K562 (cell line): ENCODE results near the gene POLDIP3. TPM values are rescaled to one million over a fixed set of nuclear protein-coding genes. Genes with fewer than 3 reads are reported as not detected.
"Not testable (repeated sequence)": the region's sequence is repeated elsewhere in the genome, so short reads cannot be mapped to it uniquely, and the experiment has no call there.

Source experiments
- ATAC-seq: fragments of 200-7000 bp; cut with Tn5 transposase; 3 replicates; pipeline ENCODE4 v1.9.1; 2020; ENCODE audit warnings: moderate library complexity
- BruUV-seq: library from RNA; stranded (reverse); fragments of 400-500 nt; replicated peaks from 2 replicates; lab custom pipeline; 2021; lab: Mats Ljungman, UMichigan
- CTCF ChIA-PET: fragments of 300-600 bp; formaldehyde crosslinking; extraction: SDS; loops from one replicate; lab custom pipeline; 2021; ENCODE audit warnings: low intra/inter-chr PET ratio; lab: Yijun Ruan, JAX
- POLR2A ChIA-PET: fragments of 300-600, 350-650 bp; sonication (Branson Sonifier 250); formaldehyde crosslinking; extraction: SDS; loops from one replicate; lab custom pipeline; 2021; ENCODE audit warnings: antibody characterized with exemption, inconsistent platforms; lab: Yijun Ruan, JAX
- DNase-seq, 4 experiments: peaks; one replicate each; pipeline versions ENCODE4 v3.0.0 to v3.0.0-alpha.2; 2011 to 2018; ENCODE audit warnings: low spot score in 3 of 4, mixed read lengths in 3 of 4; ENCODE audit errors: extremely low read depth in 1 of 4
- FAIRE-seq: peaks from 2 replicates; lab custom pipeline; 2011; peaks lifted over from hg19 to GRCh38; lab: Jason Lieb, UNC
- H2AFZ ChIP-seq: 2 replicates; pipeline ENCODE4 v1.6.0; 2011; ENCODE audit warnings: low read depth, low read length, control low read depth, inconsistent platforms
- H3K27ac ChIP-seq: fragments of 200-600 bp; 3 replicates; pipeline ENCODE4 v1.8.0; 2011; ENCODE audit warnings: low read depth, mild to moderate bottlenecking, control low read depth, inconsistent platforms, low read length, moderate library complexity, mixed read lengths; ENCODE audit errors: extremely low read depth
- H3K27me3 ChIP-seq, 2 experiments: fragments of 300-600 bp in 1 of 2; 2 replicates in 1 of 2; 3 replicates in 1 of 2; pipeline versions ENCODE4 v1.6.0 to v1.8.0; 2011; ENCODE audit warnings: inconsistent platforms in 2 of 2, low read length in 2 of 2, mild to moderate bottlenecking in 1 of 2, mixed read lengths in 1 of 2, moderate library complexity in 1 of 2; ENCODE audit not compliant: control insufficient read depth in 2 of 2, insufficient read depth in 2 of 2
- H3K36me3 ChIP-seq: fragments of 300-600 bp; 3 replicates; pipeline ENCODE4 v1.8.0; 2011; ENCODE audit warnings: mild to moderate bottlenecking, low read length, inconsistent platforms; ENCODE audit not compliant: control insufficient read depth, insufficient read depth
- H3K4me1 ChIP-seq, 2 experiments: fragments of 200-600 bp in 1 of 2; replicated peaks in 1 of 2; 2 replicates in 1 of 2; 3 replicates in 1 of 2; pipeline versions ENCODE4 v1.5.1 to v1.8.0; 2011; ENCODE audit warnings: inconsistent platforms in 2 of 2, low read length in 2 of 2, mild to moderate bottlenecking in 1 of 2, mixed read lengths in 1 of 2, moderate library complexity in 1 of 2; ENCODE audit not compliant: control insufficient read depth in 2 of 2, insufficient read depth in 2 of 2
- H3K4me2 ChIP-seq: 2 replicates; pipeline ENCODE4 v1.6.1; 2011; ENCODE audit warnings: low read length, control low read depth, inconsistent platforms, mixed read lengths; ENCODE audit not compliant: insufficient read depth
- H3K4me3 ChIP-seq: fragments of 200-600 bp; sonication (generic), shearing (Covaris generic); 2 replicates; pipeline ENCODE4 v1.5.1; 2016; ENCODE audit warnings: control low read depth, inconsistent platforms
- H3K79me2 ChIP-seq: fragments of 200-600 bp; 3 replicates; pipeline ENCODE4 v1.8.0; 2011; ENCODE audit warnings: low read length, inconsistent platforms; ENCODE audit not compliant: control insufficient read depth, insufficient read depth
- H3K9ac ChIP-seq, 2 experiments: 2 replicates each; pipeline versions ENCODE4 v1.6.0 to v1.6.1; 2011; ENCODE audit warnings: low read depth in 2 of 2, low read length in 2 of 2, control low read depth in 1 of 2, inconsistent platforms in 1 of 2, mild to moderate bottlenecking in 1 of 2, mixed read lengths in 1 of 2; ENCODE audit not compliant: insufficient read depth in 1 of 2
- H3K9me1 ChIP-seq: one replicate; pipeline ENCODE4 v1.6.0; 2011; ENCODE audit warnings: inconsistent platforms, mild to moderate bottlenecking, low read length, moderate library complexity; ENCODE audit not compliant: control insufficient read depth, insufficient read depth
- H3K9me3 ChIP-seq: replicated peaks from 2 replicates; pipeline ENCODE4 v1.5.1; 2011; ENCODE audit warnings: low read depth, low read length, inconsistent platforms; ENCODE audit not compliant: control insufficient read depth, insufficient read depth
- H4K20me1 ChIP-seq: replicated peaks from 2 replicates; pipeline ENCODE4 v1.6.1; 2011; ENCODE audit warnings: low read length, inconsistent platforms, mixed read lengths; ENCODE audit not compliant: control insufficient read depth, insufficient read depth
- CHCHD3 ChIP-seq: fragments of 250-450 bp; sonication (Bioruptor Pico); IDR thresholded peaks from 2 replicates; pipeline ENCODE4 v2.1.2; 2022; ENCODE audit warnings: mild to moderate bottlenecking
- E2F6 ChIP-seq, 2 experiments: IDR thresholded peaks; 2 replicates each; pipeline ENCODE4 v1.6.1; 2011; ENCODE audit warnings: borderline replicate concordance in 1 of 2, control low read depth in 1 of 2, low read depth in 1 of 2, low read length in 1 of 2, mild to moderate bottlenecking in 1 of 2, mixed read lengths in 1 of 2, moderate library complexity in 1 of 2; ENCODE audit not compliant: insufficient read depth in 1 of 2, insufficient read length in 1 of 2, poor library complexity in 1 of 2, severe bottlenecking in 1 of 2; ENCODE audit errors: extremely low read depth in 1 of 2
- NUFIP1 ChIP-seq: fragments of 450-650 bp; IDR thresholded peaks from 2 replicates; pipeline ENCODE4 v1.6.1; 2018; ENCODE audit not compliant: partially characterized antibody
- SMARCA4 ChIP-seq: fragments of 450-650 bp; IDR thresholded peaks from 2 replicates; pipeline ENCODE4 v1.6.1; 2016
- TSHZ1 ChIP-seq: fragments of 250-450 bp; sonication (Bioruptor Pico); IDR thresholded peaks from 2 replicates; pipeline ENCODE4 v1.4.0; 2020; ENCODE audit warnings: mild to moderate bottlenecking, moderate library complexity
- WGBS: fragments of 100-300 bp; shearing (Covaris generic); methylation state at CpG from one replicate; pipeline ENCODE4 v1.1.6; 2016; ENCODE audit warnings: low coverage, mixed read lengths; ENCODE audit not compliant: insufficient coverage; ENCODE audit errors: missing lambda C conversion rate; 5-methylcytosine and 5-hydroxymethylcytosine counted together
- in situ Hi-C: fragments of 300-500 bp; cut with MboI; formaldehyde crosslinking; loops from 4 replicates; pipeline ENCODE4 v1.15.0; 2018; ENCODE audit warnings: inconsistent platforms, mixed read lengths
- intact Hi-C: fragments of 100-400 bp; cut with micrococcal nuclease; formaldehyde crosslinking; loops from 2 replicates; pipeline ENCODE4 v1.14.2; 2022
- polyA plus RNA-seq, 8 experiments: library from polyadenylated mRNA; depleted of rRNA in 4 of 8; stranded (reverse) in 5 of 8; unstranded in 3 of 8; fragments of >200 nt; fragmentation: Nextera tagmentation in 2 of 8; fragmentation: Illumina TruSeq in 1 of 8; extraction: Ambion mirVana in 2 of 8; extraction: Trizol in 1 of 8; gene quantifications; 2 replicates each; pipeline versions ENCODE4 v1.2.1 to v1.2.3, GENCODE V29; 2011 to 2014; ENCODE audit warnings: inconsistent platforms in 1 of 8, missing spikeins in 1 of 8
- total RNA-seq, 7 experiments: library from RNA; depleted of rRNA in 6 of 7; stranded (reverse); fragments of >200 nt in 6 of 7; fragmentation: Illumina TruSeq in 2 of 7; extraction: Trizol in 2 of 7; gene quantifications; 2 replicates each; pipeline versions ENCODE4 v1.2.1 to v1.2.3, GENCODE V29; 2011 to 2021; ENCODE audit warnings: low replicate concordance in 1 of 7

Gene POLDIP3
- total and polyA plus RNA-seq, 9 of the 15 experiments (the other 6 are each of a cell fraction or from before 2014, with no cell fraction given), result 14.3 to 53.0 (median 26.3) TPM

DNA sequence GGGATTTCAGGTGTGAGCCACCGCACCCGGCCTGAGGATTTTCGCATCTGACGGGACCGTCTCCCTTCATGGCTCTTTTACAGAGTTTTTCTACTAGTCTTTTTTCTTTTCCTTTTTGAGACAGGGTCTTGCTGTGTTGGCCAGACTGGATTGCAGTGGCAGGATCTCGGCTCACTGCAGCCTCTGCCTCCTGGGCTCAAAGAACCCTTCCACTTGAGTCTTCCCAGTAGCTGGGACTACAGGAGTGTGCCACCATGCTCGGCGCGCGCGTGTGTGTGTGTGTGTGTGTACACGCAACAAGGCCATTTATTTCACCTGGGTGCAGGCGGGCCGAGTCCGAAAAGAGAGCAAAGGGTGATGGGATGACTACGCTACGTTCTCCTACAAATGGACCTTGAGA is 50.0 kb downstream of the POLDIP3 start (continued):
- no peak for TF ChIP-seq NUFIP1
- no peak for TF ChIP-seq CHCHD3 (CRISPR knock-in tag)
- no peak for TF ChIP-seq E2F6 (IDR thresholded peaks at IDR 0.05; ENCODE audit: borderline replicate concordance in 1 of 2, extremely low read depth in 1 of 2, insufficient read depth in 1 of 2, insufficient read length in 1 of 2, low read depth in 1 of 2, low read length in 1 of 2, poor library complexity in 1 of 2, severe bottlenecking in 1 of 2)
- no peak for TF ChIP-seq SMARCA4
- TF ChIP-seq TSHZ1 (CRISPR knock-in tag), result no peak

DNA sequence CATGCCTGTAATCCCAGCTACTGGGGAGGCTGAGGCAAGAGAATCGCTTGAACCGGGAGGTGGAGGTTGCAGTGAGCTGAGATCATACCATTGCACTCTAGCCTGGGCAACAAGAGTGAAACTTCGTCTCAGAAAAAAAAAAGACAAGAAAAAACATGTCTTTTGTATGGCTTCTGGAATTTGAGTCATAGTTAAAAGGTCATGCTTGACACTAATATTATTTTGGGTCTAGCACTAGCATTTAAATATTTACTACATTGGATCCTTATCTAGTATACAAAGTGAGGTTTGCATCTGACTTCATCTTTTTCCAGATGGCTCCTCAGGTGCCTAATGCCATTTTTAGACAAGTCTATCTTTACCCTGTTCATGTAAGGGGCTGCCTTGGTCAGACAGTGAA is 50.7 kb downstream of the POLDIP3 start:
- H4K20me1 ChIP-seq, intact Hi-C loops, H3K9ac ChIP-seq, CTCF ChIA-PET, FAIRE-seq, ATAC-seq, H3K4me2 ChIP-seq, H3K79me2 ChIP-seq, H3K27ac ChIP-seq, H3K4me3 ChIP-seq, H3K9me3 ChIP-seq, BruUV-seq, H3K9me1 ChIP-seq, H3K27me3 ChIP-seq, H2AFZ ChIP-seq: not testable (repeated sequence)
- peaks cover 39% of the 10 kb centered on the region; the same call in 1 of the 3 replicates for H3K36me3 ChIP-seq
- peaks cover 10 to 26% of the 10 kb centered on the region in 2 experiments; a peak in 4 of 5 replicates for H3K4me1 ChIP-seq
- in situ Hi-C loops, result loop anchor here (5.0 kb wide), 1 partner anchor 52 kb away; no protein-coding TSS in a partner anchor
- 63% methylated on average over 1 of the region's 3 CpGs for WGBS
- DNase-seq, result peak in 1 of 4 experiments; percentile 1
- POLR2A ChIA-PET, result interaction anchor here (0.5 kb wide), 1 partner anchor 47 kb away, joined by 3 read pairs; no protein-coding TSS in a partner anchor
